ENCODE measurements around the gene AANAT. TPM values are rescaled to one million over a fixed set of nuclear protein-coding genes. Genes with fewer than 3 reads are reported as not detected.

AANAT gene
- total and polyA plus RNA-seq, 10 donors, result 0.19 to 0.22 TPM; not detected in 8

- 39 to 68% (median 46%) methylated on average over 13 to 17 of the region's 17 CpGs for WGBS, 5 donors
- intact Hi-C loops (cut with DNase I; ENCODE audit: low total_unique reads), result no loop called here
- Histone ChIP-seq H3K36me3 (peaks cover 0 to 36% (median 11%) of the 10 kb centered on the region in 6 donors), H3K27ac (peak overlapping the region; percentile 88 to 98 (median 96)), H3K4me3 (peak overlapping the region in 4 of 8 donors; percentile 19 to 64 (median 30)), H3K27me3 (replicated peaks in 1 of 7) (no peaks in the 10 kb centered on the region), H3K9me3 (no peaks in the 10 kb centered on the region), H3K4me1 (peaks cover 54 to 100% (median 81%) of the 10 kb centered on the region in 6 donors)
- TF ChIP-seq POLR2A (IDR thresholded peaks at IDR 0.05) (no peak), POLR2AphosphoS5 (IDR thresholded peaks at IDR 0.05) (peak; percentile 25 to 81 (median 53))
- DNase-seq, result peak; percentile 90
Observed at GRCh38 chr17:76491271-76492122, 24.1 kb downstream of the AANAT start.

- Histone ChIP-seq H3K27me3 (replicated peaks in 1 of 7) (no peaks in the 10 kb centered on the region), H3K4me3 (peak overlapping the region in 7 of 8 donors; percentile 11 to 64 (median 20)), H3K4me1 (peaks cover 62 to 100% (median 89%) of the 10 kb centered on the region in 6 donors), H3K9me3 (no peaks in the 10 kb centered on the region), H3K36me3 (peaks cover 0 to 30% (median 8%) of the 10 kb centered on the region in 6 donors), H3K27ac (peak overlapping the region; percentile 88 to 98 (median 96))
- intact Hi-C loops (cut with DNase I; ENCODE audit: low total_unique reads), result no loop called here
- WGBS, 5 donors, result 12 to 39% (median 33%) methylated on average over 6 to 11 of the region's 11 CpGs
- peak in 2 of 3 donors; percentile 3 to 35 for TF ChIP-seq POLR2AphosphoS5 (IDR thresholded peaks at IDR 0.05)
- TF ChIP-seq CTCF (IDR thresholded peaks at IDR 0.05 in 8 of 11, conservative IDR thresholded peaks at IDR 0.05 in 3 of 11), result no peak
- DNase-seq, result peak; percentile 90
Observed at GRCh38 chr17:76492123-76492988, 25.0 kb downstream of the AANAT start.

GRCh38 chr17:76492989-76493501 is 25.6 kb downstream of the AANAT start:
- peak overlapping the region in 7 of 8 donors; percentile 11 to 64 (median 20) for H3K4me3 ChIP-seq
- no peaks in the 10 kb centered on the region for H3K9me3 ChIP-seq
- no peaks in the 10 kb centered on the region for H3K27me3 ChIP-seq (replicated peaks in 1 of 7)
- intact Hi-C loops (cut with DNase I; ENCODE audit: low total_unique reads), result no loop called here
- WGBS, 5 donors, result 1 to 2% (median 2%) methylated on average over 15 of the region's 15 CpGs
- H3K36me3 ChIP-seq, result peaks cover 0 to 30% (median 3%) of the 10 kb centered on the region in 6 donors
- DNase-seq, result peak; percentile 95
- peak overlapping the region; percentile 88 to 98 (median 96) for H3K27ac ChIP-seq
- TF ChIP-seq CTCF (IDR thresholded peaks at IDR 0.05 in 8 of 11, conservative IDR thresholded peaks at IDR 0.05 in 3 of 11) (no peak), POLR2AphosphoS5 (IDR thresholded peaks at IDR 0.05) (peak; percentile 81 to 88 (median 86)), POLR2A (IDR thresholded peaks at IDR 0.05) (peak in 1 of 3 donors; percentile 21)
- H3K4me1 ChIP-seq, result peaks cover 69 to 100% (median 94%) of the 10 kb centered on the region in 6 donors

GRCh38 chr17:76493505-76494167 is 26.2 kb downstream of the AANAT start:
- Histone ChIP-seq H3K27ac (peak overlapping the region; percentile 88 to 98 (median 96)), H3K4me1 (peaks cover 74 to 100% (median 98%) of the 10 kb centered on the region in 6 donors), H3K36me3 (peaks cover 0 to 33% (median 3%) of the 10 kb centered on the region in 6 donors), H3K27me3 (replicated peaks in 1 of 7) (no peaks in the 10 kb centered on the region), H3K9me3 (no peaks in the 10 kb centered on the region), H3K4me3 (peak overlapping the region in 6 of 8 donors; percentile 15 to 64 (median 22))
- DNase-seq, result peak; percentile 90
- TF ChIP-seq CTCF (IDR thresholded peaks at IDR 0.05 in 8 of 11, conservative IDR thresholded peaks at IDR 0.05 in 3 of 11) (no peak), POLR2AphosphoS5 (IDR thresholded peaks at IDR 0.05) (peak; percentile 48 to 58 (median 58)), POLR2A (IDR thresholded peaks at IDR 0.05) (no peak)
- 31 to 40% (median 37%) methylated on average over 21 of the region's 21 CpGs for WGBS, 5 donors
- intact Hi-C loops (cut with DNase I; ENCODE audit: low total_unique reads), result no loop called here

Data from spleen (tissue), 11 donors.